OCI-LY7 (cell line): Measurements from ENCODE around the gene PLCL2.
"Not testable (repeated sequence)": the region's sequence is repeated elsewhere in the genome, so short reads cannot be mapped to it uniquely, and the experiment has no call there.

Source experiments
- CTCF ChIP-seq: fragments of 200-600 bp; sonication (generic); conservative IDR thresholded peaks from 2 replicates; pipeline ENCODE4 v1.5.1; 2014; ENCODE audit warnings: mild to moderate bottlenecking, antibody characterized with exemption, low read length, moderate library complexity, mixed read lengths
- EZH2phosphoT487 ChIP-seq: fragments of 200-600 bp; sonication (generic); IDR thresholded peaks from 2 replicates; pipeline ENCODE4 v1.6.1; 2018; ENCODE audit warnings: low read depth, borderline replicate concordance, mild to moderate bottlenecking, mixed run types, antibody characterized with exemption, low read length, moderate library complexity, mixed read lengths

- TF ChIP-seq CTCF, EZH2phosphoT487: not testable (repeated sequence)
Measured at GRCh38 chr3:16979769-16980515, 95.2 kb downstream of the PLCL2 start.
